Measurements from ENCODE around the gene AMZ1.

AMZ1 gene

DNA sequence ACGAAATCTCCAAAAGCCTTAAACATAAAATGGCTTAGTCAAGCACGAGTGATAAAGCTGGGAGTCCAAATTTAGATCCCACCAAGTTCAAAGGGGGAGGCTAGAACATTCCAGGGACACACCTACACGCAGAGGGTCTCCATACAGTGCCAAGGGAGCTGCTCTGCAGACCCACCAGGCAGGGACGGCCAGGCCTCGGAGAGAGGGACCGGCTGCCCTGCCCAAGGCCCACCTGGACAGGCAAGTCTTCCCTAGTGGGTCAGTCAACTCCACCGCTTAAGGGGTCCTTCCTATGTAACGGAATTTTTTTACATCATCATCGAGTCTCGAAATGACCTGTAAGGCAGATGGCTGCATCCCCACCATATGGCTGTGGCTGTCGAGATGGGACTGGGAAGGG lies 28.5 kb downstream of the AMZ1 start:
- TF ChIP-seq POLR2AphosphoS5 (IDR thresholded peaks at IDR 0.05; ENCODE audit: low read depth, low read length): no peak
- TF ChIP-seq FOXP2 (optimal IDR thresholded peaks at IDR 0.05; ENCODE audit: borderline replicate concordance, extremely low read depth, extremely low read length, insufficient read depth): no peak
- TF ChIP-seq TAF1 (IDR thresholded peaks at IDR 0.05; ENCODE audit: borderline replicate concordance, insufficient read depth, low read length): no peak
- TF ChIP-seq SIN3A (IDR thresholded peaks at IDR 0.05; ENCODE audit: borderline replicate concordance, insufficient read depth, low read length): no peak
- TF ChIP-seq, protein P1, sequence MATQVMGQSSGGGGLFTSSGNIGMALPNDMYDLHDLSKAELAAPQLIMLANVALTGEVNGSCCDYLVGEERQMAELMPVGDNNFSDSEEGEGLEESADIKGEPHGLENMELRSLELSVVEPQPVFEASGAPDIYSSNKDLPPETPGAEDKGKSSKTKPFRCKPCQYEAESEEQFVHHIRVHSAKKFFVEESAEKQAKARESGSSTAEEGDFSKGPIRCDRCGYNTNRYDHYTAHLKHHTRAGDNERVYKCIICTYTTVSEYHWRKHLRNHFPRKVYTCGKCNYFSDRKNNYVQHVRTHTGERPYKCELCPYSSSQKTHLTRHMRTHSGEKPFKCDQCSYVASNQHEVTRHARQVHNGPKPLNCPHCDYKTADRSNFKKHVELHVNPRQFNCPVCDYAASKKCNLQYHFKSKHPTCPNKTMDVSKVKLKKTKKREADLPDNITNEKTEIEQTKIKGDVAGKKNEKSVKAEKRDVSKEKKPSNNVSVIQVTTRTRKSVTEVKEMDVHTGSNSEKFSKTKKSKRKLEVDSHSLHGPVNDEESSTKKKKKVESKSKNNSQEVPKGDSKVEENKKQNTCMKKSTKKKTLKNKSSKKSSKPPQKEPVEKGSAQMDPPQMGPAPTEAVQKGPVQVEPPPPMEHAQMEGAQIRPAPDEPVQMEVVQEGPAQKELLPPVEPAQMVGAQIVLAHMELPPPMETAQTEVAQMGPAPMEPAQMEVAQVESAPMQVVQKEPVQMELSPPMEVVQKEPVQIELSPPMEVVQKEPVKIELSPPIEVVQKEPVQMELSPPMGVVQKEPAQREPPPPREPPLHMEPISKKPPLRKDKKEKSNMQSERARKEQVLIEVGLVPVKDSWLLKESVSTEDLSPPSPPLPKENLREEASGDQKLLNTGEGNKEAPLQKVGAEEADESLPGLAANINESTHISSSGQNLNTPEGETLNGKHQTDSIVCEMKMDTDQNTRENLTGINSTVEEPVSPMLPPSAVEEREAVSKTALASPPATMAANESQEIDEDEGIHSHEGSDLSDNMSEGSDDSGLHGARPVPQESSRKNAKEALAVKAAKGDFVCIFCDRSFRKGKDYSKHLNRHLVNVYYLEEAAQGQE (IDR thresholded peaks at IDR 0.05; ENCODE audit: insufficient read depth in 1 of 2, low read depth in 2 of 2, low read length in 2 of 2): no peak

- TF ChIP-seq, protein P1 (IDR thresholded peaks at IDR 0.05; ENCODE audit: insufficient read depth in 1 of 2, low read depth in 2 of 2, low read length in 2 of 2): no peak
- no peak for TF ChIP-seq POLR2AphosphoS5 (IDR thresholded peaks at IDR 0.05; ENCODE audit: low read depth, low read length)
- no peak for TF ChIP-seq FOXP2 (optimal IDR thresholded peaks at IDR 0.05; ENCODE audit: borderline replicate concordance, extremely low read depth, extremely low read length, insufficient read depth)
- TF ChIP-seq SIN3A (IDR thresholded peaks at IDR 0.05; ENCODE audit: borderline replicate concordance, insufficient read depth, low read length): no peak
- no peak for TF ChIP-seq TAF1 (IDR thresholded peaks at IDR 0.05; ENCODE audit: borderline replicate concordance, insufficient read depth, low read length)
Measured at GRCh38 chr7:2716906-2717292, 28.9 kb downstream of the AMZ1 start.

DNA sequence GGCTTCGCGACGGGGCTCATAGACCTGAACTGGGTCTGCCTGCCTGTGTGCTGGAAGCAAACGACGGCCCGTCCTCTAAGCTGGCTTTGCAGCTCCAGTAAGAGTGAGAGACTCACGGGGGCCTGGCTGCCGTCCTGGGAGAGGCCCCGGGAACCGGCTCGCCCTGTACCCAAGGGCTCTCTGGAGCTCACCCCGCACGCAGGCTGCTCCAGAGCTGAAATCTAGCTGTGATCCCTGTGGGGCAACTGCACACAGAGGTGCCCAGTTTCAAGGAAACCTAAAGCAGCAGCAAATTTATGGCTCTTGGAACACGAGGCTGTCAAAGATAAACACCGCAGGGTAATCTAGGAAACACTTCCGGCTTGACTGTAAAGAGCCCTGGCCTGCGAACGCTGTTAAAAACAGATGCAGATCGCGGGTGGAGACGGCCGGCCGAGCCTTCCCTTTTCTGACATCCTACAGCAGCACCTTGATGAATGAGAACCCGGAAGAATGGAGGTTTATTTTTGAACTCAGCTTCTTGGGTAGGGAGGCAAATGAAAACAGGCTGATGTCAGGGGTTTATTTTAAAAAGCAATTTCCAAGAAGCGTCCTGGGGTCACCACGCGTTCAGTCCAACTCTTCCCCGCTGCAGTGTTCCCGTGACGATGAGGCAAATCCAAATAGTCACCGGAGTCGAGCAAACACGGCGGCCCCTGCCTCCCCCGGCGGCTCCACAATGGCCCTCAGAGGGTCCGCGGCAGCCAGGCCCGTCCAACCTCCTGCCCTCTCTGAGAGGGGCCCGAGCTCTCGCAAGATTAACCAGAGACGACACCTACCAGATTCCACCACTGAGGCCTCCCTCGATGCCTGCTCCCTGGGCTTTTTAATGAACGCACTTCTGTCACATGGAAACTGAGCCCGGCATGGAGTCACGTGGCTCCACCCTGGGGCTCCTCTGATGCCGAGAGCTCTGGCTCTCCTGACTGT lies 29.6 kb downstream of the AMZ1 start:
- TF ChIP-seq SIN3A (IDR thresholded peaks at IDR 0.05; ENCODE audit: borderline replicate concordance, insufficient read depth, low read length) (peak; percentile 65; the same call in 1 of the 2 replicates), POLR2AphosphoS5 (IDR thresholded peaks at IDR 0.05; ENCODE audit: low read depth, low read length) (no peak)

DNA sequence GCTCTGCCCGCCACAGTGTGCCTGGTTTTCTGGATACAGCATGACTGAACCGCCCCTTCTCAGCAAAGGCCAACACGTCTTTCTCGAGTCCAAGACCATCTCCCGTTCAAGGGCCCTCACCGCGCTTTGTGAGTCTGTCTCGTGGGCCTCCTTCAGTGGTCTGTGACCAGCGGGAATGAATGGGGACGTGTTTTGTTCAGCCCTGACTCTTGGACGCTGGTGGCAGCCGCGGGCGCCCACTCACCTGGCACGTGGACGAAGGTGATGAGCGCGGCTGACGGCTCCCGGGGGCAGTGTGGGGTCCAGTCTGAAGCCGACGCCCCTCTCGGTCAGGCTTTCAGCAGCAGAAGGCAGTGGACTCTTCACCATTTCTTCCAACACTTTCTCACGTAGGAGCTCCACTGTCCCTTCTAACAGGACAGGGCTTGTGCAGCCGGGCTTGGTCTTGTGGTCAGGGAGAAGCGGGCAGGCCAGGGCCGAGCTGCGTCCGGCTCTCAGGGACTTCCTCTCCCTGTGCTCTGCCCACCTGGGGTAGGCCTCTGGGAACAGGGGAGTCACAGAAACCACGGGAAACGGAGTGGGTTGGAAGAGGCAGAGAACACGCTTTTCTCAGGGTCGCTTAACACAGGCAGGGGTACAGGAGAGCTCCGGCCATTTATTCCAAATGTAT lies 30.4 kb downstream of the AMZ1 start:
- TF ChIP-seq, protein P1 (IDR thresholded peaks at IDR 0.05; ENCODE audit: insufficient read depth in 1 of 2, low read depth in 2 of 2, low read length in 2 of 2): no peak

DNA sequence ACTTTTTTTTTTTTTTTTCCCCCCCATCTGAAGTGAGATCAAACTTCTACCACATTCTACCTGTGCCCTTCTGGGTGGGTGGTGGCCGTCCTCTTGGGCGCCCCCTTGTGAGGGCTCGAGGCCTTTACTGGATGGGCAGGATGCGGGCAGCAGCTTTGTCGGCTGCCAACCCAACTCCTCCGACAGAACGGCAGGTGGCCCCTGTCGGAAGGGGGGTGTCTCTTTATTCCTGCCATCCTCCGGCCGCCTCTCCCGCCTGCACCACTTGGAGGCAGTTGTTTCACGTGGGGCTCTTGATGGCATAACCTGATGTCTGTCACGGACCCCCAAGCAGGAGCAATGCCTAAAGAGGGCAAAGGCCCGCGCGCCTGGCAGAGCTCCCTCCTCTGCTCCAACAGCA lies 31.0 kb downstream of the AMZ1 start:
- TF ChIP-seq, protein P1 (IDR thresholded peaks at IDR 0.05; ENCODE audit: insufficient read depth in 1 of 2, low read depth in 2 of 2, low read length in 2 of 2): no peak
- TF ChIP-seq TAF1 (IDR thresholded peaks at IDR 0.05; ENCODE audit: borderline replicate concordance, insufficient read depth, low read length) (no peak), POLR2AphosphoS5 (IDR thresholded peaks at IDR 0.05; ENCODE audit: low read depth, low read length) (no peak), FOXP2 (optimal IDR thresholded peaks at IDR 0.05; ENCODE audit: borderline replicate concordance, extremely low read depth, extremely low read length, insufficient read depth) (no peak), SIN3A (IDR thresholded peaks at IDR 0.05; ENCODE audit: borderline replicate concordance, insufficient read depth, low read length) (no peak)
